Colon (tissue), 2 donors: ENCODE measurements around the gene PLEKHA5.
"Not testable (repeated sequence)": the region's sequence is repeated elsewhere in the genome, so short reads cannot be mapped to it uniquely, and the experiment has no call there.

Source experiments
- FAIRE-seq: peaks from 2 replicates; lab custom pipeline; 2012; peaks lifted over from hg19 to GRCh38; lab: Jason Lieb, UNC
- donor health status: control.
- donor health status: control.

PLEKHA5 gene, protein sequence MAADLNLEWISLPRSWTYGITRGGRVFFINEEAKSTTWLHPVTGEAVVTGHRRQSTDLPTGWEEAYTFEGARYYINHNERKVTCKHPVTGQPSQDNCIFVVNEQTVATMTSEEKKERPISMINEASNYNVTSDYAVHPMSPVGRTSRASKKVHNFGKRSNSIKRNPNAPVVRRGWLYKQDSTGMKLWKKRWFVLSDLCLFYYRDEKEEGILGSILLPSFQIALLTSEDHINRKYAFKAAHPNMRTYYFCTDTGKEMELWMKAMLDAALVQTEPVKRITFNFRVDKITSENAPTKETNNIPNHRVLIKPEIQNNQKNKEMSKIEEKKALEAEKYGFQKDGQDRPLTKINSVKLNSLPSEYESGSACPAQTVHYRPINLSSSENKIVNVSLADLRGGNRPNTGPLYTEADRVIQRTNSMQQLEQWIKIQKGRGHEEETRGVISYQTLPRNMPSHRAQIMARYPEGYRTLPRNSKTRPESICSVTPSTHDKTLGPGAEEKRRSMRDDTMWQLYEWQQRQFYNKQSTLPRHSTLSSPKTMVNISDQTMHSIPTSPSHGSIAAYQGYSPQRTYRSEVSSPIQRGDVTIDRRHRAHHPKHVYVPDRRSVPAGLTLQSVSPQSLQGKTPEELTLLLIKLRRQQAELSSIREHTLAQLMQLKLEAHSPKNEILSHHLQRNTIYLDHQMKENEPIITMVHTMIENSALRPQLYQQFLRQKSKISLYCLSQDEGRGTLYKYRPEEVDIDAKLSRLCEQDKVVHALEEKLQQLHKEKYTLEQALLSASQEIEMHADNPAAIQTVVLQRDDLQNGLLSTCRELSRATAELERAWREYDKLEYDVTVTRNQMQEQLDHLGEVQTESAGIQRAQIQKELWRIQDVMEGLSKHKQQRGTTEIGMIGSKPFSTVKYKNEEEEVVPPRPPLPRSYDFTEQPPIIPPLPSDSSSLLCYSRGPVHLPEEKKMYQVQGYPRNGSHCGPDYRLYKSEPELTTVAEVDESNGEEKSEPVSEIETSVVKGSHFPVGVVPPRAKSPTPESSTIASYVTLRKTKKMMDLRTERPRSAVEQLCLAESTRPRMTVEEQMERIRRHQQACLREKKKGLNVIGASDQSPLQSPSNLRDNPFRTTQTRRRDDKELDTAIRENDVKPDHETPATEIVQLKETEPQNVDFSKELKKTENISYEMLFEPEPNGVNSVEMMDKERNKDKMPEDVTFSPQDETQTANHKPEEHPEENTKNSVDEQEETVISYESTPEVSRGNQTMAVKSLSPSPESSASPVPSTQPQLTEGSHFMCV

DNA sequence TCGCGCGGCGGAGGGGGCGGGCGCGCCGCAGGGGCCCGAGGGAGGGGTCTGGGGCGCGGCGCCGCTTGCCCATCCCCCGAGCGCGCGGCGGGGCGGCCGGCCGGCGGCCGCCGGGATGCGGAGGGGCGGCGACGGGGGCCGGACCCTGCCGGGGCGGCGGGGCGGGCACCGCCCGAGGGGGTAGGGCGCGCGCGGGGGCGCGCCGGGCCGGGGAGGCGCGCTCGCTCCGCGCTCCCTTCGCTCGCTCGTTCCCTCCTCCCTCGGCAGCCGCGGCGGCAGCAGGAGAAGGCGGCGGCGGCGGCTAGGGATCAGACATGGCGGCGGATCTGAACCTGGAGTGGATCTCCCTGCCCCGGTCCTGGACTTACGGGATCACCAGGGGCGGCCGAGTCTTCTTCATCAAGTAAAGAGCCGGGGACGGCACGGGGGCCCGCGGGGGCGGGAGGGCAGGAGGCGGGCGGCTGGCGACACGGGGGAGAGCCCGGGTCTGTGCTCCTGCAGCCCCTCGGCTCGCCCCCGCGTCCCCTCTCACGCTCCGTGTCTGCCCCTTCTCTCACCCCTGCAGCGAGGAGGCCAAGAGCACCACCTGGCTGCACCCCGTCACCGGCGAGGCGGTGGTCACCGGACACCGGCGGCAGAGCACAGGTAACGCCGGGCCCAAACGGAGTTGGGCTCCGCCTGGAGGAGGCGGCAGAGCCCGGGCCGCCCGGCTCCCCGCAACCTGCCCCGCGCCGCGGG is at the start of gene PLEKHA5:
Gene PLEKHA5 (plus strand): TSS at position 248 of the 738 bp plus-strand sequence. CDS start 67 bp downstream, at position 315.
- FAIRE-seq = no peak

DNA sequence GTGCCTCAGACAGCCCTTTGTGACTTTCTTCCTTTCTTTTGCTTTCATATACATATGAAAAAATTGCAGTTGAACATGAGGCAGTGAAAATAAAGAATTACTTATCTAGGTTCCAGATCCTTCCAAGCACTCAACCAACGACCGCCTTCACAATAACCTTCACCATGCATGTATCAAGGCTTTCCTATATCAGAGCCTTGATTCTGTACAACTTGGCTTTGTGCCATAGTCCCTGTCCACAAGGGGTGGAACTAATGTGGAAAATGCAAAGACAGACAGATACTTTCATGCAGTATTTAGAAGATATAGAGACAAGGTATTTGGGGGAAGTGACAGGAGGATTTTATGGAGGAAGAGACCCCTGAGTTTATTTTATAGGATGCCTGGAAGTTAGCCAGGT is 48.6 kb upstream of the PLEKHA5 start:
- FAIRE-seq = no peak

DNA sequence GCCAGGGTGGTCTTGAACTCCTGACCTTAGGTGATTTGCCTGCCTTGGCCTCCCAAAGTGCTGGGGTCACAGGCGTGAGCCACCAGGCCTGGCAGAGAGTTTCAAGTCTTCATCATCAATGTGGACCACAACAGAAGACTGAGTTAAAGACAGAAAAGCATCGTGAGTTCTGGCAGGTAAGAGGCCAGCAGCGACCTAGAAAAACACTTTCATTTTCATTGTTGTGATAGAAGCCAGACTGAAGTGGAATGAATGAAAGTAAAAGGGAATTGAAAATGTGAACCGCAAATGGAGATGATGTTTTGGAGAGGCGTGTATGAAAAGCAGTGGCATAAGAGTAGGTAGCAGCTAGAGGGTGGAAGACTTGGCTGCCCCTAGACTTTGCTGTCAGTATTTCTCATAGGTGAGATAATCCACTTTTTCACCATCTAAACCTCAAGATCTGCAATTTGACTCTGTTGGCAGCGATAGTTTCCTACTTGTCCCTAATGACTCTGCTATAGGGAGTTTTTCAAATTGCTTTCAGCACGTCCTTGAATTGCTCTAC is 47.1 kb upstream of the PLEKHA5 start:
- no peak for FAIRE-seq

DNA sequence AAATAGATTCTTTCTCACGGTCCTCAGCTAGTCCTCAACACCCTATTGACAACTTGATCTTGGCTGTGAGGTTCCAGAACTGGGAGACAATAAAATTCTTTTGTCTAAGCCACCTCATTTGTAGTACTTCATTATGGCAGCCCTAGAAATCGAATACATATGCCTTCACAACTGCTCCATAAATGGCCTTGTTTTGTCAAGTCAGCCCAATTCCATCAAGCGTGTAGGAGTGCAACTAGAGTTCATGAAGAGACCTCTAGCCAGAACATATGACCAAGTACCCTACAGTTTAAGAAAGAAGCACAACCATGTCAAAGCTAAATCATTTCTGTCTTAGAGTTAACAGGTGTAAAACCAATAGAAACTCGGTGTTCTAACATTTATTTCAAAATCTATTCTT is 45.0 kb upstream of the PLEKHA5 start:
- no peak for FAIRE-seq

DNA sequence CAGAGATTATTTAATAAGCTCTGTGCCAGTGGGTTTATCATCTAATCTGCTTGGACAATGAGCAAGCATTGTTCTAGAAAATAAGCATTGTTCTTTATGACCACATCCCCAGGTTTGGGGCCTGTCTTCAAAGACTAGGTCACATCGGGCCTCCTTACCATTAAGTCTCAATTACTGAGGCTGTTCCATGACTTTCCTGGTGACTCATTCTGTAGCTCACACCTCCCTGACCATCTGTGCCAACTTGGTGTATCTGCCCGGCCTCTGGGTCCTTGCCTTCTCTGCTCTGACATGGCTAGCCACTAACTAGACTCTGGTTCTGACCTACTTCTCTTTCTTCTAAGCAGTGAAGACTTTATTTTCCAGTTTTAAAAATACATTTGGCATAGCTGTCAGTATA is 44.4 kb upstream of the PLEKHA5 start:
- FAIRE-seq = no peak

DNA sequence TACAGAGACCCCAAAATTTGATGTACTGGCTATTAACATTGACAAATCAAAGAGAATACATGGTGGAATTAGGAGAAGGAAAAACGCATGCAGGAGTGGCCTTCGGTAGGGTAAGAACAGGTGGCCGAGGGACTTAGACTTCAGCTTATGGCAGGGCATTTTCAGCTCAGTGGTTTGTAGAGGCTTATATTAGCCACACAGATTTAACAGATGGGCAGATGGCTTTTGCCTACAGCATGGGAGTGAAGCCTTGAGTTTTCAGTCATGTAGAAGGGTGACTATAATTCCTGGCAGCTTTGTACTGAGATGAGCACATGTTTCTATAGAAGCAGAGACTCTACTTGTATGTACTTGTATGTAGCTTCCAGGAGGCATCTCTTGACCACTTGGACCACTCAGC is 40.9 kb upstream of the PLEKHA5 start:
- no peak for FAIRE-seq

DNA sequence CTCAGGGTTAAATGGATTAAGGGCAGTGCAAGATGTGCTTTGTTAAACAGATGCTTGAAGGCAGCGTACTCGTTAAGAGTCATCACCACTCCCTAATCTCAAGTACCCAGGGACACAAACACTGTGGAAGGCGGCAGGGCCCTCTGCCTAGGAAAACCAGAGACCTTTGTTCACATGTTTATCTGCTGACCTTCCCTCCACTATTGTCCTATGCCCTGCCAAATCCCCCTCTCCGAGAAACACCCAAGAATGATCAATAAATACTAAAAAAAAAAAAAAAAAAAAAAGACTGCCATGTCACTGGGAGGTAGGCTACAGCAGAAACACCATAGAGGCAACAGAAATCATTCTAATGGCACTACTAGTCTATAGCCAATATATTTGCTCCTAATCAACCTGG is 37.1 kb upstream of the PLEKHA5 start:
- FAIRE-seq = not testable (repeated sequence)

DNA sequence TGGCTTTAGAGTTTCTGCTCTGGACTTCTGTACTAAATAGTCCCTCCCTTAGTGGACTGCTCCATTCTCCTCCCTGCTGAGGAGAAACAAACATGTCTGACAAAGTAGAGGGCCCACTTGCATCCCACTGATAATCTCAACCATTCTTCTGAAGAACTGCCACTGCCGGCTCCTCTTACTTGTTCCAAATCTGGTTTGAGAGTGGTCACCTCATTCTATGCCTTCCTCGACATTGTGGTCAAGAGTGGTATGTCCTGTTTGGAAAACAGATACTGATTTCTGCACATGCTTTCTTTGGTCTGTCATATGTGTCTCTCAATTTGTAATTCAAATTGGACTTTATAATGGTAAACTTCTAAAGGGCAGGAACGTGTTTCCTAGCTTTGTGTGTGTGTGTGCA is 36.3 kb upstream of the PLEKHA5 start:
- FAIRE-seq = no peak

DNA sequence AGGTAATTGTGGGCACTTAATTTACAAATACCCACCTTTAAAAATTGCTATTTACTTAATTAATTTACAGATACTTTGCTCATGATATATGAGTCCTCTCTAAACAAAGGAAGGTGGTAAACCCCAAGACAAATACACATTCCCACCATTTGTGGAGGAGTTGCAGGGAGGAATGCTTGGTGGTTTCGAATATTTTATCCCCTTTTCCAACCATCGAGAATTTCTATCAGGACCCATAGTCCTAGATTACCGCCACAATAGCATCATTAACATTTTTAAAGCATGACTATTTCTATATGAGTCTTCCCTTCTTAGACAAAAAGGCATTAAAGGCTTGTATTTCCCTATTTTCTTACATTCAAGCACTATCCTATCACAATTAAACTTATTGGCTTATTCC is 34.2 kb upstream of the PLEKHA5 start:
- FAIRE-seq = no peak

DNA sequence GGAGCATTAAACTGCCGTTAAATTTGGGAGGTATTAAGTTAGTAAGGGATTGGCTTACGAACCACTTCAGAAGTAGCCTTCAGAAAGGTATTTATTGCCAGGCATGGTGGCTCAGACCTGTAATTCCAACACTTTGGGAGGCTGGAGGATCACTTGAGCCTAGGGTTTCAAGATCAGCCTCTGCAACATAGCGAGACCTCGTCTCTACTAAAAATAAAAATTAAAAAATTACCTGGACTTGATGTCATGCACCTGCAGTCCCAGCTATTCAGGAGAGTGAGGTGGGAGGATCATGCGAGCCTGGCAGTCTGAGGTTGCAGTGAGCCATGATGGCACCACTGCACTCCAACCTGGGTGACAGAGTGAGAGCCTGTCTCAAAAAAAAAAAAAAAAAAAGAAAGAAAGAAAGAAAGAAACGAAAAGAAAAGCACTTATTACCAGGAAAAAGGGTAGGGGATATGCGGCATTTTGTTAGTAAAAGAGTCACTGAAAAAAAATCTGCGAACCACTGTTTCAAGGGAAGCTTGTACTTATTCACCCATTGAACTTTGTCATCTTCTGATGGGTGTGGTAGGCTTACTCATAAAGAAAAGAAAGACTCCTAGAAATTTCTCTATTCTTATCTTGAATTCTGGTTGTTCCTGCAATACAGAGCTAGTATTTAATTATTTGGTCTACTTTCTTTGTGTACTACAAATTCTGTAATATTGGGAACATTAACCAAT is 33.6 kb upstream of the PLEKHA5 start:
- peak; percentile 85 for FAIRE-seq

DNA sequence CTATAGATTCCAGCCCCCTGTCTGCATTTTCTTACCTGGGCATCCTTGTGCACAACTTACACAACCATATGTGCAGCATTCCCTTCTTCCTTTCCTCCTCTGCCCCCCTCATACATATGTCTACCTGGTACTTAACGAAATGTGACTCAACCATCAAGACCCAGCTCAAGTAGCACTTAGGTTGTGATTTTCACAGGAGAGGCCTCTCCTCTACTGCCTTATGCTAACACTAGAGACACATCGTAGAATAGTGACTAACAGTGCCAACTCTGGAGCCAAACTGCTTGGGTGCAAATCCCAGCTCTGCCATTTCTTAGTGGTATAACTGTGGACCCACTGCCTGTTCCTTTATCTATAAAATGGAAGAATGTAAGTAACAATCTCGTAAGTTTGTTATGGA is 24.1 kb upstream of the PLEKHA5 start:
- FAIRE-seq = no peak

DNA sequence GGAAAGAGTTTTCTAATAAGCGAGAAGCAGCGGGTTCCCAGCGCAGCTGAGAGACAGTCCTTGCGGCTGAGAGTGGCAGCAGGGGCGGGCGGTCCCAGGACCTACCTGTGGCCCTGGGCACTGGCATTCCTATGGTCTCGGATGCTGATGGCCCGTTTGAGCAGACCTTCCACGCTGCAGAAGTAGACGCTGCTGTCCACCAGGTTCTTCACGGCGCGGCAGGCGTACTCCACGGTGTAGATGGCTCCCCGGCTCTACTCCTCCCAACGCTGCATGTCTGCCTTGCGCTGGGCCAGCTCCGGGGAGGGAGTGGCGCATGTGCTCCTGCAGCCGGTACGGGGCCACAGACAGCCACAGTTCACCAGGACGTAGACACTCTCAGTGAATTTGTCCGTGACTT is 21.8 kb upstream of the PLEKHA5 start:
- FAIRE-seq = no peak

DNA sequence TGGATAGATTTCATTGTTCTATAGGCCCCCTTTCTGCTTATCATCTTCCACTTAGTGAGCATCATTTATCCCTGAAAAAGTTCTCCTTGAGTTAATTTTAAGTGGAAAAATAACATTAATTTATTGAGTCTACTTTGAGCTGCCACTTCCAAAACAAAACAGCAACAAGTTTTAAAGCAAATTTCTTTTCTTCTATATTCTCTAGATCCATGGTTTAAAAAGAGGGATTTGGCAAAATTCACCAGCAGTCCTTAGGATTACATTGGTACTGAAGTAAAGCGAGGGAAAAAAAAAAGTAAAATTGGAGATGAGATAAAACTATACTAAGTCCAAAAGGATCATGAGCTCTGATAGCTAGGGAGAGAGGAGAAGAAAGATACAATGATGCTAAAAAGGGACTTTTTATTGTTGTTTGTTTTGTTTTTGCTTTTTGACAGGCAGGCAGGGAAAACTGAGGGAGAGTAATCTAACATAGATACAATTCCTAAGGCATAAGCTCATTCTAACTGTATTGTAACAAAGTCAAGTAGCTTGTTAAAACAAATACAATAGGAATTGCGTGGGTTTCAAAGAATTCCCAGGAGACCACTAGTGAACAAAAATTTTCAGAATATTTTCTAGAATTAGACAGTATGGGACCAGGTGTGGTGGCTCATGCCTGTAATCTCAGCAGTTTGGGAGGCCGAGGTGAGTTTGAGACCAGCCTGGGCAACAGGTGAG is 19.2 kb upstream of the PLEKHA5 start:
- no peak for FAIRE-seq

DNA sequence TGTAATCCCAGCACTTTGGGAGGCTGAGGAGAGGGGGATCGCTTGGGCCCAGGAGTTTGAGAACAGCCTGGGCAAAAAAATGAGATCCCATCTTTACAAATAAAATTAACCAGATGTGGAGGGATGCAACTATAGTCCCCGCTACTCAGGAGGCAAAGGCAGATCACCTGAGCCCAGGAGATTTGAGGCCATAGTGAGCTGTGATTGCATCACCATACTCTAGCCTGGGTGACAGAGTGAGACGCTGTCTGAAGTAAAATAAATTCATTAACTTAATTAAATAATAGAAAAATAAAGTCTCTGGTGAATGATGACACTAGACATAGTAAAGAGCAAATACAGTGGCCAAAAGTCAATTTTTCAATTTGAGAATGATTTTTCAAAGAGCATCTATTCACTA is 16.1 kb upstream of the PLEKHA5 start:
- FAIRE-seq = no peak

DNA sequence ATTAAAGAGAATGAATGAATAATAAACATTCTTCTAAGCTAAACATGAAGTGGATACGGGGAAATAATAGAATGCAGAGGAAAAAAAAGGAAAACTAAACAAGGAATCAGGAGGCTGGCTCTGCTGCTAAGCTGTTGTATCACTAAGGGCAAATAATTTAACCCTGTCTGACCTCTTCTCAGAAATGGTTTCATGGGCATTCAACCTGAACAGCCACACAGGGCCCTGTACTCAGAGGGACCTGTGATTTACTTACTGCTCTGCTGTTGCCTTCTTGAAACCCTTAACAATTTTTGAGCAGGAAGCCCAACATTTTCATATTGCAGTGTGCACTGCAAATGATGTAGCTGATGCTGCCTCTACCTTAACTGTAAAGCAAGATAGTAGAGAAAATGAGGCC is 14.2 kb upstream of the PLEKHA5 start:
- no peak for FAIRE-seq

DNA sequence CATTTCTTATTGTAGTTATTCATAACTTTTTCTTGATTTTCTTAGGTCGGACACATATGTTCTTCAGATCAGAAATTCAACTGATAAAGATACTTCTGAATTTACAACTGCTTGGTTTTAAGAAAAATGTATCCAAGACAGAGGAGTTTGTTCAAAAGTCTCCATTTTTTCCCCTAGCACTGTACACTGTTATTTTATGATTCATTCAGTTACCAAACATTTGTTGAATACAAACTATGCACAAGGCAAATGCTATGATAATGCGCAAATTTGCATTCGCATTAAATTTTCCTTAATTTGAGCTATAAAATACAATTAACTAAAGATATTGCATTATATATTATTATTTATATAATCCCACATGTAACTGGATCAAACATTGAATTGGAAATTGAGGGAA is 10.1 kb upstream of the PLEKHA5 start:
- no peak for FAIRE-seq

DNA sequence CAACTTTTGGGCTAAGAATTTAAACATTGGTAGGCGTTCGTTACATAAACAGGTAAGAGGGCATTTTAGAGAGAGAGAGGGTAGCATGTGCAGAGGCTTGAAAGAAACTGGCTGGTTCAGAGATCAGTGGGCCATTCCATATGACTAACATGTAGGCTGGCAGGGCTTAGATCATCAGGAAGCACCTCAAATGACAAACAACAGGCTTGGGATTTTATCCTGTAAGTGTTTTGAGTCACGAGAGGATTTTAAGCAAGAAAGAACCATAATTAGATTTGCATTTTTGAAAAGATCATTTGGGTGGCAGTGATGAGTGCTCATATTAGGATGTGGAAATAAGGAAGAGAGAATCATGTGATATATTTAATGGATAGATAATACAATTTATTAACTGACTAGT is 8.7 kb upstream of the PLEKHA5 start:
- FAIRE-seq = no peak

DNA sequence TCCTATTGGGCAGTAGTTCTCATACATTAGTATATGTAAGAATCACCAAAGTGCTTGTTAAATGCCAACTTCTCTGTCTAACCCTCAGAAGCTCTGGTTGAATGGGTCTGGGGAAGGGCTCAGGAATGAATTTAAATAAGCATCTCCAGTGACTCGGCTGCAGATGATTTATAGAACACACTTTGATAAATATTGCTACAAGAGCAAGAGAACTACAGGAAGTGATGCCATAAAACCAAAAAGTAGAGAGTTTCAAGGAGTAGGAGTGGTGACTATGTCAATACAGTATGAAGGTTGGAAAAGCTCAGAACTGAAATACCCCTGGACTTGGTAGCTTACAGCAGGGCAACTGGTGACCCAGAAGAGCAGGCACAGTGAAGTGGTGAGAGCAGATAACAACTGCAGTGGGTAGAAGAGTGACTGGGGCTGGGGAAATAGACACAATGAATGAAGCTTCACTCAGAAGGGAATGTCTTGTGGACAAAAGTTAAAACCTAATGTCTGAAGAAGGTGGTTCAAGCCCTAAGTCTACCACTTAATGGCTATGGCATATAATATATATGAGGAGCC is 8.0 kb upstream of the PLEKHA5 start:
- FAIRE-seq = no peak

DNA sequence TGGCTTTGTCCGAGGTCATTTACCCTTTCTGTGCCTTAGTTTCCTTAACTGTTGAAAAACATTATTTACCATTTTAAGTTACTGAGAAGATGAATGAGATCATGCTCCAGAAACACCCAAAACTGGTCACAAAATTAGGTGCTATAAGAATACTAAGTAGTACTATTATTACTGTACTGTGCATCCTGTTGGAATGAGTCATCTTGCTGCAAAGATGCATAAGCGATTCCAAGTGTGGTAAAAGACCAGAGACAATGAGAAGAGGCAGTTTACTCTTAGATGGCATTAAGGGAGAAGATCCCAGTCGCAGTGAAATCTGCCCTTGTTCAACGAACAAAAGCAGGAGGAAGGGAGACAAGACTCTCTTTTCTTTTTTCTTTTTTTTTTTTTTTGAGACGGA is 4.2 kb upstream of the PLEKHA5 start:
- no peak for FAIRE-seq

DNA sequence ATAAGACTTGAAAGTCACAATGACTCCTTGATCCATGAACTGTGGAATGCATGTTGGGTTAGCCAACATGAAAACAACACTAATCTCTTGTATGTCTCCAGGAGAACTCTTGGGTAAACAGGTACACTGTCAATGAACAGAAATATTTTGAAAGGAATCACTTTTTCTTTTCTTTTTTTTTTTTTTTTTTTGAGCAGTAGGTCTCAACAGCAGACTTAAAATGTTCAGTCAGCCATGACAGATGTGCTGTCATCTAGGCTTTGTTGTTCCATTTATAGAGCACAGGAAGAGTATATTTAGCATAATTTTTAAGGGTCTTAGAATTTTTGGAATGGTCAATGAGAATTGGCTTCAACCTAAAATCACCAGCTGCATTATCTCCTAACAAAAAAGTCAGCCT is 2.3 kb upstream of the PLEKHA5 start:
- FAIRE-seq = no peak
